Lower lobe of right lung (tissue), 2 donors: Measurements from ENCODE around the gene SCD. TPM values are rescaled to one million over a fixed set of nuclear protein-coding genes. Genes with fewer than 3 reads are reported as not detected.

Source experiments
- ATAC-seq, 2 donors: fragments of 200-7000 bp; cut with Tn5 transposase; one replicate each; pipeline ENCODE4 v1.9.1; 2020 to 2022; ENCODE audit warnings: mild to moderate bottlenecking in 2 of 2, moderate library complexity in 2 of 2
- DNase-seq: peaks from one replicate; pipeline ENCODE4 v3.0.0-alpha.2; 2020
- H3K27ac ChIP-seq: fragments of 200-600 bp; one replicate; pipeline ENCODE4 v1.8.0; 2022
- H3K27me3 ChIP-seq: fragments of 200-600 bp; one replicate; pipeline ENCODE4 v1.8.0; 2022; ENCODE audit warnings: low read depth
- H3K36me3 ChIP-seq: fragments of 200-600 bp; one replicate; pipeline ENCODE4 v1.8.0; 2022; ENCODE audit warnings: mild to moderate bottlenecking
- H3K4me1 ChIP-seq: fragments of 200-600 bp; one replicate; pipeline ENCODE4 v1.8.0; 2022
- H3K4me3 ChIP-seq: fragments of 200-600 bp; one replicate; pipeline ENCODE4 v1.8.0; 2022; ENCODE audit warnings: mild to moderate bottlenecking
- H3K9me3 ChIP-seq: fragments of 200-600 bp; one replicate; pipeline ENCODE4 v1.8.0; 2022
- CTCF ChIP-seq: fragments of 200-600 bp; IDR thresholded peaks from one replicate; pipeline ENCODE4 v1.8.0; 2022; ENCODE audit warnings: antibody characterized with exemption, mild to moderate bottlenecking
- intact Hi-C: fragments of 100-400 bp; cut with DNase I; formaldehyde crosslinking; loops from one replicate; pipeline ENCODE4 v1.11.0; 2022
- total RNA-seq: library from RNA; stranded (reverse); fragmentation: NEBNext Ultra II Directional; extraction: Animal tissue kit (Norgen Biotek cat#: 25700); gene quantifications from one replicate; pipeline ENCODE4 v1.2.1, GENCODE V29; 2021
- donor health status: DM: no; HTN: yes; CAD: no; lungs with severe emphysema.

Gene SCD
- total RNA-seq, 1 donor from 2014 or later: 327 TPM

DNA sequence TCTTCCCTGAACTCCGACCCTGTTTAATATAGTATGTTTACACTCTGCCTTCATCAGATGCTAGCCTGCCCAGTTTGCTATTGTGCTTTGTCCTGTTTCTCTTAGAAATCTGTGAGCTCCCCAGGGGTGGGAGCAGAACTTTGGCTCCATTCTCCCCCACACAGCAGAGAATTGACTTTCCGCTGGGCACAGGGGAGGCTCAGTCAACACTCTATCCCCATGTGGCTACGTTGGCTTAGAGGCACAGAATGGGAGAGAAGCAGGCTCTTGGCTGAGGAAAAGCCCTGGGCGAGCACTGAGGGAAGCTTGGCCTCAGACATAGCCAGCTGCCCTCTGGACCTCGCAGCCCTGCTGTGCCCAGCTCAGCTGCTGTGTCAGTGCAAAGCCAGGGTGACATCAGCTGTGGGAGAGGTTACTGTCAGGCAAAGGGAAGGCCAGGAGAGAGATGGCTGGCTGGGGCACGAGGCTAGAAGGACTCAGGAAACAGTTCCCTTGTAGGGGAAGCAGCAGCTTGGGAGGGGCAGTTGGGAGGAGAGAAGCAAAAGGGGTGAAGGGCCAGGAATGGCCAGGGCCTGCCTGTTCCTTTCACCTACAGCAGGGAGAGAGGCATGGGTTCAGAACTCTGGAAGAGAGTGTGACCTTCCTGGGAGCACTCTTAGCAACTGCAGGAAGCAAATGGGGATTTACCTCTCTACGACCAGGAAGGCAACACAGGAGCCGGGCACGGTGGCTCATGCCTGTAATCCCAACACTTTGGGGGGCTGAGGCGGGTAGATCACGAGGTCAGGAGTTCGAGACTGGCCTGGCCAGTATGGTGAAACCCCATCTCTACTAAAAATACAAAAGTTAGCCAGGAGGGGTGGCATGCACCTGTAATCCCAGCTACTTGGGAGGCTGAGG, 5.8 kb upstream of the SCD start:
- H3K36me3 ChIP-seq: no peaks in the 10 kb centered on the region
- TF ChIP-seq CTCF: no peak
- H3K27ac ChIP-seq: peak overlapping the region; percentile 18
- intact Hi-C loops: loop anchor here (5.0 kb wide), 1 partner anchor 91 kb away; no protein-coding TSS in a partner anchor
- H3K9me3 ChIP-seq: no peaks in the 10 kb centered on the region
- ATAC-seq (peak; percentile 41 to 63), DNase-seq (peak; percentile 68)
- no peaks in the 10 kb centered on the region for H3K27me3 ChIP-seq
- peaks cover 27% of the 10 kb centered on the region for H3K4me1 ChIP-seq
- no peak overlapping the region for H3K4me3 ChIP-seq

- Histone ChIP-seq H3K27ac (no peak overlapping the region), H3K4me1 (peaks cover 30% of the 10 kb centered on the region), H3K4me3 (no peak overlapping the region), H3K27me3 (peaks cover 2% of the 10 kb centered on the region), H3K36me3 (no peaks in the 10 kb centered on the region), H3K9me3 (no peaks in the 10 kb centered on the region)
- ATAC-seq (peak; percentile 59), DNase-seq (no peak)
- intact Hi-C loops: loop anchor here (5.0 kb wide), 1 partner anchor 90 kb away; no protein-coding TSS in a partner anchor
- TF ChIP-seq CTCF: peak; percentile 64
Observed at GRCh38 chr10:100341953-100342626, 4.9 kb upstream of the SCD start.

GRCh38 chr10:100342627-100342972, 4.4 kb upstream of the SCD start:
- no peaks in the 10 kb centered on the region for H3K9me3 ChIP-seq
- H3K27me3 ChIP-seq: peaks cover 5% of the 10 kb centered on the region
- intact Hi-C loops: loop anchor here (5.0 kb wide), 1 partner anchor 90 kb away; no protein-coding TSS in a partner anchor
- H3K36me3 ChIP-seq: no peaks in the 10 kb centered on the region
- no peak overlapping the region for H3K27ac ChIP-seq
- DNase-seq (no peak), ATAC-seq (no peak)
- H3K4me1 ChIP-seq: peaks cover 30% of the 10 kb centered on the region
- no peak for TF ChIP-seq CTCF
- H3K4me3 ChIP-seq: no peak overlapping the region

- intact Hi-C loops: loop anchor here (5.0 kb wide), 1 partner anchor 88 kb away; no protein-coding TSS in a partner anchor
- TF ChIP-seq CTCF: no peak
- H3K9me3 ChIP-seq: no peaks in the 10 kb centered on the region
- DNase-seq (no peak), ATAC-seq (no peak)
- peaks cover 13% of the 10 kb centered on the region for H3K27me3 ChIP-seq
- H3K4me3 ChIP-seq: no peak overlapping the region
- no peaks in the 10 kb centered on the region for H3K36me3 ChIP-seq
- peaks cover 22% of the 10 kb centered on the region for H3K4me1 ChIP-seq
- H3K27ac ChIP-seq: no peak overlapping the region
Observed at GRCh38 chr10:100344241-100344788, 2.7 kb upstream of the SCD start.

DNA sequence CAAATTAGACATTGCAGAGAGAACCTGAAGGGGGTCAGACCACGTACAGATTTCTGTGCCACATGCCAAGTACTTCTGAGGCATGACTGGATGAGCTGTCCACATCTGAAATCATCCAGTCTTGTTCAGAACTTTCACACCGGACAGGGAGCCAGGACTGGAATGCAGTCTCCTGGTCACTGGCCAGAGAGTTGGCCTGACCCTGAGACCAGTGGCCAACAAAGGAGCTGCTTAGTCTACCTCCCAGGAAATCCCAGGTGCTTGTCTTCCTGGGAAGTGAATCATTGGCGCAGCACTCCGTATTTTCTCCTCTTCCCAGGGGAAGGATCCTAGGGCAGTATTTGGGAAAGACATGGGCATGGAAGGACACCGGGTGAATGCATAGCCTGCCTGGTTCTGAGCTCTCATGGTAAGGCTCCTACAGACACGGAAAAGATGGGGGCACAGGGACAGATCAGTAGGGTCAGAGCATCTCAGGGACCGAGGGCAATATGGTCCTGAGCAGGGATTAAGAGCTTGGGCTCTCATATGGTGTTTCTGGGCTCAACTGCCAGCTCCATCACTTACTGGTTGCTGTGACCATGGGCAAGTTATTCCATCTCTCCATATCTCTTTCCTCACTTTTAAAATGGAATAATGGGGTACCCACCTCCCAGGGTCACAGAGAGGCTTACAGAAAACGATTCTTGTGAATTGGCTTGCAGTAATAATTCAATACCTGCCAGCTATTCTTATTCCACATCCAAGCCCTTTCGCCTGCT, 1.3 kb upstream of the SCD start:
- no peaks in the 10 kb centered on the region for H3K36me3 ChIP-seq
- H3K27ac ChIP-seq: peak overlapping the region; percentile 77
- H3K4me3 ChIP-seq: peak overlapping the region; percentile 76
- DNase-seq (no peak), ATAC-seq (no peak)
- peaks cover 13% of the 10 kb centered on the region for H3K27me3 ChIP-seq
- no peaks in the 10 kb centered on the region for H3K9me3 ChIP-seq
- no peak for TF ChIP-seq CTCF
- H3K4me1 ChIP-seq: peaks cover 11% of the 10 kb centered on the region
- intact Hi-C loops: no loop called here
